ENCODE results near the gene OLFML3.

OLFML3 gene

GRCh38 chr1:113945329-113945728 is 33.9 kb upstream of the OLFML3 start:
- POLR2A ChIA-PET = no interaction called here
- H3K9me3 ChIP-seq (ENCODE audit: control insufficient read depth, insufficient read depth, low read depth, low read length) = no peaks in the 10 kb centered on the region
- peak; percentile 67 for TF ChIP-seq SETDB1 (IDR thresholded peaks at IDR 0.05; ENCODE audit: insufficient read length, low read length)
- no peak for TF ChIP-seq ZBTB48 (tag by site-specific recombination; IDR thresholded peaks at IDR 0.05)
- TF ChIP-seq ZNF426 (tag by site-specific recombination; IDR thresholded peaks at IDR 0.05) = no peak
- no peak for TF ChIP-seq OSR2 (tag by site-specific recombination; IDR thresholded peaks at IDR 0.05)
- TF ChIP-seq FEZF1 (tag by site-specific recombination; IDR thresholded peaks at IDR 0.05) = no peak
- no peak for TF ChIP-seq ZNF791 (tag by site-specific recombination; IDR thresholded peaks at IDR 0.05)
- no peak for TF ChIP-seq GLI4 (tag by site-specific recombination; IDR thresholded peaks at IDR 0.05)
- no peak for TF ChIP-seq ZNF626 (tag by site-specific recombination; IDR thresholded peaks at IDR 0.05)
- TF ChIP-seq, protein P1, sequence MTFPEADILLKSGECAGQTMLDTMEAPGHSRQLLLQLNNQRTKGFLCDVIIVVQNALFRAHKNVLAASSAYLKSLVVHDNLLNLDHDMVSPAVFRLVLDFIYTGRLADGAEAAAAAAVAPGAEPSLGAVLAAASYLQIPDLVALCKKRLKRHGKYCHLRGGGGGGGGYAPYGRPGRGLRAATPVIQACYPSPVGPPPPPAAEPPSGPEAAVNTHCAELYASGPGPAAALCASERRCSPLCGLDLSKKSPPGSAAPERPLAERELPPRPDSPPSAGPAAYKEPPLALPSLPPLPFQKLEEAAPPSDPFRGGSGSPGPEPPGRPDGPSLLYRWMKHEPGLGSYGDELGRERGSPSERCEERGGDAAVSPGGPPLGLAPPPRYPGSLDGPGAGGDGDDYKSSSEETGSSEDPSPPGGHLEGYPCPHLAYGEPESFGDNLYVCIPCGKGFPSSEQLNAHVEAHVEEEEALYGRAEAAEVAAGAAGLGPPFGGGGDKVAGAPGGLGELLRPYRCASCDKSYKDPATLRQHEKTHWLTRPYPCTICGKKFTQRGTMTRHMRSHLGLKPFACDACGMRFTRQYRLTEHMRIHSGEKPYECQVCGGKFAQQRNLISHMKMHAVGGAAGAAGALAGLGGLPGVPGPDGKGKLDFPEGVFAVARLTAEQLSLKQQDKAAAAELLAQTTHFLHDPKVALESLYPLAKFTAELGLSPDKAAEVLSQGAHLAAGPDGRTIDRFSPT (tag by site-specific recombination; IDR thresholded peaks at IDR 0.05) = no peak
- TF ChIP-seq ZNF202 (tag by site-specific recombination; IDR thresholded peaks at IDR 0.05; ENCODE audit: borderline replicate concordance) = no peak
- no peak for TF ChIP-seq KLF16 (tag by site-specific recombination; IDR thresholded peaks at IDR 0.05)
- no peak for TF ChIP-seq PRDM1 (tag by site-specific recombination; IDR thresholded peaks at IDR 0.05)
- 0 out of 2 replicates have a peak, but pooled peaks have one; percentile 28 for TF ChIP-seq TRIM28 (IDR thresholded peaks at IDR 0.05; ENCODE audit: borderline replicate concordance, low read length)
- TF ChIP-seq ZNF558 (tag by site-specific recombination; IDR thresholded peaks at IDR 0.05) = 0 out of 2 replicates have a peak, but pooled peaks have one; percentile 9
- no peak for TF ChIP-seq ZNF114 (tag by site-specific recombination; IDR thresholded peaks at IDR 0.05)
- no peak overlapping the region for H3K4me3 ChIP-seq (ENCODE audit: low read depth, low read length)
- H3K36me3 ChIP-seq (ENCODE audit: control insufficient read depth in 2 of 2, insufficient read depth in 1 of 2, low read length in 2 of 2) = peaks cover 18 to 30% of the 10 kb centered on the region in 2 experiments
- no peak overlapping the region for H3K27ac ChIP-seq (ENCODE audit: extremely low read depth, low read depth, low read length)
- CTCF ChIA-PET = interaction anchor here (0.7 kb wide), 1 partner anchor 1503 kb away, joined by 3 read pairs; no protein-coding TSS in a partner anchor
- peaks cover 19% of the 10 kb centered on the region; the same call in 1 of the 2 replicates for H3K4me1 ChIP-seq (ENCODE audit: control insufficient read depth, insufficient read depth, low read length)

- Histone ChIP-seq H3K4me1 (ENCODE audit: control insufficient read depth, insufficient read depth, low read length) (peaks cover 19% of the 10 kb centered on the region; the same call in 1 of the 2 replicates), H3K36me3 (ENCODE audit: control insufficient read depth in 2 of 2, insufficient read depth in 1 of 2, low read length in 2 of 2) (peaks cover 18 to 23% of the 10 kb centered on the region in 2 experiments), H3K4me3 (ENCODE audit: low read depth, low read length) (no peak overlapping the region), H3K9me3 (ENCODE audit: control insufficient read depth, insufficient read depth, low read depth, low read length) (no peaks in the 10 kb centered on the region), H3K27ac (ENCODE audit: extremely low read depth, low read depth, low read length) (no peak overlapping the region)
- ChIA-PET POLR2A (interaction anchor here (0.9 to 1.4 kb wide), 2 partner anchors 16 to 17 kb away, joined by 5 to 6 read pairs; partner anchors contain the start of gene HIPK1), CTCF (interaction anchor here (1.3 to 1.6 kb wide), 3 partner anchors 16 to 33 kb away, joined by 4 to 5 read pairs (median 5); partner anchors contain the start of gene OLFML3)
- TF ChIP-seq ZNF561 (tag by site-specific recombination; IDR thresholded peaks at IDR 0.05; ENCODE audit: borderline replicate concordance) = no peak
- TF ChIP-seq, protein P2, sequence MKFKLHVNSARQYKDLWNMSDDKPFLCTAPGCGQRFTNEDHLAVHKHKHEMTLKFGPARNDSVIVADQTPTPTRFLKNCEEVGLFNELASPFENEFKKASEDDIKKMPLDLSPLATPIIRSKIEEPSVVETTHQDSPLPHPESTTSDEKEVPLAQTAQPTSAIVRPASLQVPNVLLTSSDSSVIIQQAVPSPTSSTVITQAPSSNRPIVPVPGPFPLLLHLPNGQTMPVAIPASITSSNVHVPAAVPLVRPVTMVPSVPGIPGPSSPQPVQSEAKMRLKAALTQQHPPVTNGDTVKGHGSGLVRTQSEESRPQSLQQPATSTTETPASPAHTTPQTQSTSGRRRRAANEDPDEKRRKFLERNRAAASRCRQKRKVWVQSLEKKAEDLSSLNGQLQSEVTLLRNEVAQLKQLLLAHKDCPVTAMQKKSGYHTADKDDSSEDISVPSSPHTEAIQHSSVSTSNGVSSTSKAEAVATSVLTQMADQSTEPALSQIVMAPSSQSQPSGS (tag by site-specific recombination; IDR thresholded peaks at IDR 0.05; ENCODE audit: low read depth) = no peak
- no peak for TF ChIP-seq PRDM6 (tag by site-specific recombination; IDR thresholded peaks at IDR 0.05)
- TF ChIP-seq SP2 (tag by site-specific recombination; IDR thresholded peaks at IDR 0.05) = no peak
- no peak for TF ChIP-seq ZNF549 (tag by site-specific recombination; IDR thresholded peaks at IDR 0.05)
- TF ChIP-seq ZNF223 (tag by site-specific recombination; IDR thresholded peaks at IDR 0.05) = no peak
- no peak for TF ChIP-seq KLF17 (tag by site-specific recombination; IDR thresholded peaks at IDR 0.05)
- no peak for TF ChIP-seq ZNF18 (tag by site-specific recombination; IDR thresholded peaks at IDR 0.05)
- TF ChIP-seq SALL2 (tag by site-specific recombination; IDR thresholded peaks at IDR 0.05; ENCODE audit: borderline replicate concordance) = no peak
- TF ChIP-seq ZNF138 (tag by site-specific recombination; IDR thresholded peaks at IDR 0.05; ENCODE audit: borderline replicate concordance) = no peak
- no peak for TF ChIP-seq ZNF747 (tag by site-specific recombination; IDR thresholded peaks at IDR 0.05)
- TF ChIP-seq EGR2 (tag by site-specific recombination; IDR thresholded peaks at IDR 0.05; ENCODE audit: low read depth) = no peak
- TF ChIP-seq ZNF140 (tag by site-specific recombination; IDR thresholded peaks at IDR 0.05) = no peak
- no peak for TF ChIP-seq ZNF623 (tag by site-specific recombination; IDR thresholded peaks at IDR 0.05)
Observed at GRCh38 chr1:113946112-113946511, 33.2 kb upstream of the OLFML3 start.

Data from HEK293 (cell line).